ENCODE data around the gene DXO. TPM values are rescaled to one million over a fixed set of nuclear protein-coding genes. Genes with fewer than 3 reads are reported as not detected.

DXO gene
- total and polyA plus RNA-seq, 4 donors, result 11.9 to 23.9 (median 16.9) TPM

DNA sequence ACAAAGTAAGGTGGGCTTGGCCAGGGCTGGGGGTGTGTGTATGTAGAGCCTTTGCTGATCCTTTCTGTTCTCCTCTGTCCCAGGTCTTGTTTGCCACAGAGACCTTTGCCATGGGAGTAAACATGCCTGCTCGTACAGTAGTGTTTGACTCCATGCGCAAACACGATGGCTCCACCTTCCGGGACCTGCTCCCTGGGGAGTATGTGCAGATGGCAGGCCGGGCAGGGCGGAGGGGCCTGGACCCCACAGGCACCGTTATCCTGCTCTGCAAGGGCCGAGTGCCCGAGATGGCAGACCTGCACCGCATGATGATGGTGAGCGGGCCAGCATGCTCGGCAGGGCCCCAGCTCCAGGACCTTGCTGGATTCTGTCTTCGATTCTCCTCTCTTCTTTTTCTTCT is 6.2 kb downstream of the DXO start:
- Histone ChIP-seq H3K9me3 (ENCODE audit: control insufficient read depth in 4 of 4, insufficient read depth in 3 of 4, low read length in 3 of 4) (no peaks in the 10 kb centered on the region), H3K27me3 (ENCODE audit: control insufficient read depth in 3 of 3, insufficient read depth in 3 of 3, low read length in 2 of 3) (no peaks in the 10 kb centered on the region), H3K27ac (ENCODE audit: low read depth in 1 of 2, low read length in 1 of 2) (no peak overlapping the region), H3K4me1 (ENCODE audit: control insufficient read depth in 5 of 5, insufficient read depth in 5 of 5, low read length in 5 of 5) (peaks cover 0 to 3% (median 0%) of the 10 kb centered on the region in 5 donors), H3K4me3 (no peak overlapping the region), H3K36me3 (ENCODE audit: control insufficient read depth in 4 of 4, insufficient read depth in 4 of 4, low read length in 4 of 4) (peaks cover 15 to 83% (median 28%) of the 10 kb centered on the region in 4 donors), H3K9ac (ENCODE audit: insufficient read depth in 1 of 2, low read length in 2 of 2) (no peak overlapping the region)
- TF ChIP-seq, protein P1, sequence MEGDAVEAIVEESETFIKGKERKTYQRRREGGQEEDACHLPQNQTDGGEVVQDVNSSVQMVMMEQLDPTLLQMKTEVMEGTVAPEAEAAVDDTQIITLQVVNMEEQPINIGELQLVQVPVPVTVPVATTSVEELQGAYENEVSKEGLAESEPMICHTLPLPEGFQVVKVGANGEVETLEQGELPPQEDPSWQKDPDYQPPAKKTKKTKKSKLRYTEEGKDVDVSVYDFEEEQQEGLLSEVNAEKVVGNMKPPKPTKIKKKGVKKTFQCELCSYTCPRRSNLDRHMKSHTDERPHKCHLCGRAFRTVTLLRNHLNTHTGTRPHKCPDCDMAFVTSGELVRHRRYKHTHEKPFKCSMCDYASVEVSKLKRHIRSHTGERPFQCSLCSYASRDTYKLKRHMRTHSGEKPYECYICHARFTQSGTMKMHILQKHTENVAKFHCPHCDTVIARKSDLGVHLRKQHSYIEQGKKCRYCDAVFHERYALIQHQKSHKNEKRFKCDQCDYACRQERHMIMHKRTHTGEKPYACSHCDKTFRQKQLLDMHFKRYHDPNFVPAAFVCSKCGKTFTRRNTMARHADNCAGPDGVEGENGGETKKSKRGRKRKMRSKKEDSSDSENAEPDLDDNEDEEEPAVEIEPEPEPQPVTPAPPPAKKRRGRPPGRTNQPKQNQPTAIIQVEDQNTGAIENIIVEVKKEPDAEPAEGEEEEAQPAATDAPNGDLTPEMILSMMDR (IDR thresholded peaks at IDR 0.05; ENCODE audit: control extremely low read depth, extremely low read depth), result no peak
- DNase-seq, result no peak
- WGBS, 2 donors, result 91 to 95% methylated on average over 13 of the region's 13 CpGs
- ATAC-seq (ENCODE audit: insufficient read depth, low FRiP score), result no peak

DNA sequence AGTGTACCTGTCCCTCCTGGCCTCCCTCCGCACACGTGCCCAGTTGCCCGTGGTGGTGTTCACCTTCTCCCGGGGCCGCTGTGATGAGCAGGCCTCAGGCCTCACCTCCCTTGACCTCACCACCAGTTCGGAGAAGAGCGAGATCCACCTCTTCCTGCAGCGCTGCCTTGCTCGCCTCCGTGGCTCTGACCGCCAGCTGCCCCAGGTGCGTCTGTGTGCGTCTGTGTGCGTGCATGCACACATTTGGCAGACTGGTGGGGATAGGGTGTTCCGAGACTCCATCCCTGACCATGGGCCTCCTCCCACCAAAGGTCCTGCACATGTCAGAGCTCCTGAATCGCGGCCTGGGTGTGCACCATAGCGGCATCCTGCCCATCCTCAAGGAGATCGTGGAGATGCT is 8.0 kb downstream of the DXO start:
- Histone ChIP-seq H3K4me3 (no peak overlapping the region), H3K9ac (ENCODE audit: insufficient read depth in 1 of 2, low read length in 2 of 2) (no peak overlapping the region), H3K36me3 (ENCODE audit: control insufficient read depth in 4 of 4, insufficient read depth in 4 of 4, low read length in 4 of 4) (peaks cover 15 to 68% (median 24%) of the 10 kb centered on the region in 4 donors), H3K27me3 (ENCODE audit: control insufficient read depth in 3 of 3, insufficient read depth in 3 of 3, low read length in 2 of 3) (no peaks in the 10 kb centered on the region), H3K27ac (ENCODE audit: low read depth in 1 of 2, low read length in 1 of 2) (no peak overlapping the region), H3K4me1 (ENCODE audit: control insufficient read depth in 5 of 5, insufficient read depth in 5 of 5, low read length in 5 of 5) (peaks cover 0 to 7% (median 3%) of the 10 kb centered on the region in 5 donors), H3K9me3 (ENCODE audit: control insufficient read depth in 4 of 4, insufficient read depth in 3 of 4, low read length in 3 of 4) (no peaks in the 10 kb centered on the region)
- TF ChIP-seq, protein P1 (IDR thresholded peaks at IDR 0.05; ENCODE audit: control extremely low read depth, extremely low read depth), result no peak
- ATAC-seq (ENCODE audit: insufficient read depth, low FRiP score) (no peak), DNase-seq (no peak)
- WGBS, 2 donors, result 96 to 97% methylated on average over 19 of the region's 19 CpGs

DNA sequence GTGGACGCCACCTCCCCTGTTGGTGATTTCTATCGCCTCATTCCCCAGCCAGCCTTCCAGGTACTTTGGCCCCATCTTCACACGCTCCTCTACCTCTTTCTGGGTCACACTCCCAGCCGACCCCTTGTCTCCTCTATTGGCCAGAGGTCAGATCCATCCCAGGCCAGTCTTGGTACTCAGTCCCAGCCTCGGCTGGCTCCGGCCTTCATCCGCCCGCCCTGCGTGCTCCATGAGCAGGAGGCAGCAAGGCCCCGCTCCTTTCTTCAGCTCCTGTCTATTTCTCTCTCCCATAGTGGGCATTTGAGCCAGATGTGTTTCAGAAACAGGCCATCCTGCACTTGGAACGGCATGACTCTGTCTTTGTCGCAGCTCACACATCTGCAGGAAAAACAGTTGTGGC is 10.3 kb downstream of the DXO start:
- H3K9ac ChIP-seq (ENCODE audit: insufficient read depth in 1 of 2, low read length in 2 of 2), result no peak overlapping the region
- DNase-seq, result no peak
- H3K36me3 ChIP-seq (ENCODE audit: control insufficient read depth in 4 of 4, insufficient read depth in 4 of 4, low read length in 4 of 4), result peaks cover 12 to 49% (median 22%) of the 10 kb centered on the region in 4 donors
- H3K27ac ChIP-seq (ENCODE audit: low read depth in 1 of 2, low read length in 1 of 2), result no peak overlapping the region
- no peaks in the 10 kb centered on the region for H3K27me3 ChIP-seq (ENCODE audit: control insufficient read depth in 3 of 3, insufficient read depth in 3 of 3, low read length in 2 of 3)
- H3K4me1 ChIP-seq (ENCODE audit: control insufficient read depth in 5 of 5, insufficient read depth in 5 of 5, low read length in 5 of 5), result peaks cover 4 to 19% (median 9%) of the 10 kb centered on the region in 5 donors
- ATAC-seq (ENCODE audit: insufficient read depth, low FRiP score), result no peak
- H3K4me3 ChIP-seq, result no peak overlapping the region
- TF ChIP-seq, protein P1 (IDR thresholded peaks at IDR 0.05; ENCODE audit: control extremely low read depth, extremely low read depth), result no peak
- no peaks in the 10 kb centered on the region for H3K9me3 ChIP-seq (ENCODE audit: control insufficient read depth in 4 of 4, insufficient read depth in 3 of 4, low read length in 3 of 4)
- WGBS, 2 donors, result 96 to 97% methylated on average over 12 of the region's 12 CpGs

Measured in lung (tissue), 12 donors.